ENCODE results near the gene C19orf33.

- TF ChIP-seq POLR2A (IDR thresholded peaks at IDR 0.05) (no peak), CTCF (IDR thresholded peaks at IDR 0.05) (no peak)
These were observed 15.8 kb upstream of the C19orf33 start for GRCh38 chr19:38288123-38288855.

Data from thyroid gland (tissue), 4 donors.